ENCODE data around the gene CTNND2. TPM values are rescaled to one million over a fixed set of nuclear protein-coding genes. Genes with fewer than 3 reads are reported as not detected.

CTNND2 gene
- polyA plus RNA-seq, 1 of the 3 experiments (the other 2 are of a cell fraction) = not detected

- Histone ChIP-seq H3K9ac (no peak overlapping the region), H3K4me2 (no peak overlapping the region), H2AFZ (ENCODE audit: low read depth) (no peak overlapping the region), H3K36me3 (replicated peaks in 1 of 2; ENCODE audit: control insufficient read depth in 1 of 2, insufficient read depth in 2 of 2, low read length in 1 of 2) (no peaks in the 10 kb centered on the region), H3K27ac (ENCODE audit: low read depth in 2 of 2, low read length in 1 of 2) (no peak overlapping the region), H4K20me1 (ENCODE audit: insufficient read depth) (no peaks in the 10 kb centered on the region), H3F3A (replicated peaks; ENCODE audit: insufficient read depth) (no peaks in the 10 kb centered on the region), H3K4me1 (ENCODE audit: control insufficient read depth in 1 of 2, insufficient read depth in 2 of 2, low read depth in 1 of 2, low read length in 1 of 2) (no peaks in the 10 kb centered on the region), H3K9me3 (no peaks in the 10 kb centered on the region), H3K27me3 (ENCODE audit: insufficient read depth) (no peaks in the 10 kb centered on the region), H3K4me3 (ENCODE audit: low read depth in 2 of 2, low read length in 1 of 2) (no peak overlapping the region), H3K9me2 (no peaks in the 10 kb centered on the region), H3K79me2 (ENCODE audit: insufficient read depth) (no peaks in the 10 kb centered on the region)
- DNase-seq = no peak
- ChIA-PET CTCF (no interaction called here), POLR2A (no interaction called here)
- WGBS (ENCODE audit: low lambda C conversion rate) = 0% methylated on average over 2 of the region's 4 CpGs
- TF ChIP-seq SMC3 (IDR thresholded peaks at IDR 0.05; ENCODE audit: low read depth, low read length) (no peak), MAX (IDR thresholded peaks at IDR 0.05; ENCODE audit: low read depth) (no peak), TCF12 (IDR thresholded peaks at IDR 0.05) (no peak), PBX3 (IDR thresholded peaks at IDR 0.05) (no peak), POLR2AphosphoS5 (IDR thresholded peaks at IDR 0.05; ENCODE audit: low read depth, low read length) (no peak)
Measured at GRCh38 chr5:11013793-11014192, 890.5 kb downstream of the CTNND2 start.

- POLR2A ChIA-PET = no interaction called here
- CTCF ChIA-PET = no interaction called here
- no peak overlapping the region for H3K4me2 ChIP-seq
- no peaks in the 10 kb centered on the region for H3F3A ChIP-seq (replicated peaks; ENCODE audit: insufficient read depth)
- DNase-seq = no peak
- H3K9ac ChIP-seq = no peak overlapping the region
- no peaks in the 10 kb centered on the region for H3K27me3 ChIP-seq (ENCODE audit: insufficient read depth)
- H3K9me2 ChIP-seq = no peaks in the 10 kb centered on the region
- H4K20me1 ChIP-seq (ENCODE audit: insufficient read depth) = no peaks in the 10 kb centered on the region
- no peaks in the 10 kb centered on the region for H3K79me2 ChIP-seq (ENCODE audit: insufficient read depth)
- no peak overlapping the region for H3K27ac ChIP-seq (ENCODE audit: low read depth in 2 of 2, low read length in 1 of 2)
- no peaks in the 10 kb centered on the region for H3K9me3 ChIP-seq
- H2AFZ ChIP-seq (ENCODE audit: low read depth) = no peak overlapping the region
- H3K4me3 ChIP-seq (ENCODE audit: low read depth in 2 of 2, low read length in 1 of 2) = no peak overlapping the region
- H3K4me1 ChIP-seq (ENCODE audit: control insufficient read depth in 1 of 2, insufficient read depth in 2 of 2, low read depth in 1 of 2, low read length in 1 of 2) = no peaks in the 10 kb centered on the region
- H3K36me3 ChIP-seq (replicated peaks in 1 of 2; ENCODE audit: control insufficient read depth in 1 of 2, insufficient read depth in 2 of 2, low read length in 1 of 2) = no peaks in the 10 kb centered on the region
- 29% methylated on average over 2 of the region's 7 CpGs for WGBS (ENCODE audit: low lambda C conversion rate)
- TF ChIP-seq PBX3 (IDR thresholded peaks at IDR 0.05) (no peak), MAX (IDR thresholded peaks at IDR 0.05; ENCODE audit: low read depth) (no peak), CTCF (IDR thresholded peaks at IDR 0.05) (no peak), EP300 (IDR thresholded peaks at IDR 0.05; ENCODE audit: borderline replicate concordance in 1 of 2, low read depth in 1 of 2, low read length in 1 of 2) (no peak), USF1 (IDR thresholded peaks at IDR 0.05; ENCODE audit: borderline replicate concordance, low read depth) (no peak), FOXJ3 (CRISPR knock-in tag; IDR thresholded peaks at IDR 0.05) (no peak), FOSL2 (IDR thresholded peaks at IDR 0.05; ENCODE audit: borderline replicate concordance, low read depth) (no peak), TCF12 (IDR thresholded peaks at IDR 0.05) (no peak), ELF1 (IDR thresholded peaks at IDR 0.05) (no peak), TEAD4 (IDR thresholded peaks at IDR 0.05; ENCODE audit: borderline replicate concordance, insufficient read depth) (no peak), POLR2AphosphoS5 (IDR thresholded peaks at IDR 0.05; ENCODE audit: low read depth, low read length) (no peak), JUND (IDR thresholded peaks at IDR 0.05) (no peak), IRF3 (IDR thresholded peaks at IDR 0.05; ENCODE audit: low read depth, low read length) (no peak), USF2 (IDR thresholded peaks at IDR 0.05; ENCODE audit: borderline replicate concordance, low read depth, low read length) (no peak), GABPA (IDR thresholded peaks at IDR 0.05; ENCODE audit: low read depth) (no peak), MXI1 (IDR thresholded peaks at IDR 0.05; ENCODE audit: low read depth, low read length) (no peak), GATA2 (CRISPR knock-in tag; IDR thresholded peaks at IDR 0.05) (no peak)
Measured at GRCh38 chr5:11012295-11012694, 892.0 kb downstream of the CTNND2 start.

All from SK-N-SH (cell line).